ENCODE data around the gene PLEKHM3.

Gene PLEKHM3, protein sequence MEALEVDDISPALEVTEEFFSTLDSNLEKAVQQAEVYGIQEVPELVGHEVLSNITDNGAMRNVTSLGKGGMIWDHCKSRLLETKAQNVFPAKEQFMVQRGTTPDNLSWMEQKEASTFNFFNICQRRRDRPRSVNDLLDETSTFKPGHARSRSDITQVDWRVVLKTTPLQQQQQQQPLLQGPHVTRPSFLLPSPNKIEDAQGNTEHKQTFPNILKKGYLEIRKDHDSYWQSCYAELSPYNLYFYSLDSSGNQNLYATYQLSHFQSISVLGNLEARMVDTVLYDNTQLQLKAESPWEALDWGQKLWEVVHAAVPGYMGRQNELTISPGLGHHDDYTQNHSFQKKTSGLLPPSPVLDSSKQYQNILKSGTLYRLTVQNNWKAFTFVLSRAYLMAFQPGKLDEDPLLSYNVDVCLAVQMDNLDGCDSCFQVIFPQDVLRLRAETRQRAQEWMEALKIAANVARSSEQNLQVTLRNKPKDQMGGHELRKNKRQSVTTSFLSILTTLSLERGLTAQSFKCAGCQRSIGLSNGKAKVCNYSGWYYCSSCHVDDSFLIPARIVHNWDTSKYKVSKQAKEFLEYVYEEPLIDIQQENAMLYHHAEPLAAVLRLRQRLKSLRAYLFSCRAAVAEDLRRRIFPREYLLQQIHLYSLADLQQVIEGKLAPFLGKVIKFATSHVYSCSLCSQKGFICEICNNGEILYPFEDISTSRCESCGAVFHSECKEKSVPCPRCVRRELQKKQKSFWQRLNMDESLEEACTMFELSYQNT

GRCh38 chr2:208025037-208025813 is at the start of gene PLEKHM3:
Gene PLEKHM3 (minus strand): TSS chr2:208025527. CDS start chr2:208001639, 23,888 bp downstream.
- peaks cover 15% of the 10 kb centered on the region for H3K4me1 ChIP-seq (ENCODE audit: control insufficient read depth, insufficient read depth, low read length)
- POLR2A ChIA-PET, result interaction anchor here (0.6 to 1.5 kb wide), 8 partner anchors 11 to 496 kb away, joined by 3 to 5 read pairs (median 3); partner anchors contain the start of genes CCNYL1, CREB1, FZD5 and METTL21A
- no peaks in the 10 kb centered on the region for H3K9me3 ChIP-seq (ENCODE audit: control insufficient read depth, insufficient read depth, low read depth, low read length)
- peak within 1 kb of the TSS; percentile 96 for H3K4me3 ChIP-seq (ENCODE audit: low read depth, low read length)
- CTCF ChIA-PET, result interaction anchor here (0.7 to 1.9 kb wide), 5 partner anchors 9 to 279 kb away, joined by 3 to 10 read pairs (median 5); no protein-coding TSS in a partner anchor
- H3K36me3 ChIP-seq (ENCODE audit: control insufficient read depth in 2 of 2, insufficient read depth in 1 of 2, low read length in 2 of 2), result no peaks in the 10 kb centered on the region
- peak within 1 kb of the TSS; percentile 53 for H3K27ac ChIP-seq (ENCODE audit: extremely low read depth, low read depth, low read length)
- peak; percentile 41; the same call in 1 of the 2 replicates for TF ChIP-seq CTCF (tag by site-specific recombination; IDR thresholded peaks at IDR 0.05)
- peak; percentile 85 for TF ChIP-seq ZEB2 (tag by site-specific recombination; IDR thresholded peaks at IDR 0.05)
- TF ChIP-seq ZNF837 (tag by site-specific recombination; IDR thresholded peaks at IDR 0.05), result no peak
- no peak for TF ChIP-seq ZIC2 (tag by site-specific recombination; IDR thresholded peaks at IDR 0.05)
- TF ChIP-seq ZNF626 (tag by site-specific recombination; IDR thresholded peaks at IDR 0.05), result no peak
- no peak for TF ChIP-seq ZNF114 (tag by site-specific recombination; IDR thresholded peaks at IDR 0.05)
- no peak for TF ChIP-seq ZNF768 (tag by site-specific recombination; IDR thresholded peaks at IDR 0.05)
- TF ChIP-seq SP3 (tag by site-specific recombination; IDR thresholded peaks at IDR 0.05), result peak; percentile 45
- no peak for TF ChIP-seq ZNF133 (tag by site-specific recombination; IDR thresholded peaks at IDR 0.05)
- TF ChIP-seq ZNF660 (tag by site-specific recombination; IDR thresholded peaks at IDR 0.05), result peak; percentile 98
- no peak for TF ChIP-seq MZF1 (tag by site-specific recombination; IDR thresholded peaks at IDR 0.05; ENCODE audit: borderline replicate concordance)
- no peak for TF ChIP-seq ZNF416 (tag by site-specific recombination; IDR thresholded peaks at IDR 0.05)
- TF ChIP-seq ZNF184 (tag by site-specific recombination; IDR thresholded peaks at IDR 0.05), result peak; percentile 73; the same call in 1 of the 2 replicates
- no peak for TF ChIP-seq ZNF707 (tag by site-specific recombination; IDR thresholded peaks at IDR 0.05)
- no peak for TF ChIP-seq ZNF560 (tag by site-specific recombination; IDR thresholded peaks at IDR 0.05; ENCODE audit: borderline replicate concordance)
- no peak for TF ChIP-seq ZNF670 (tag by site-specific recombination; IDR thresholded peaks at IDR 0.05; ENCODE audit: low read depth)
- no peak; the same call in 1 of the 2 replicates for TF ChIP-seq ZSCAN23 (tag by site-specific recombination; IDR thresholded peaks at IDR 0.05)
- TF ChIP-seq ZNF274 (IDR thresholded peaks at IDR 0.05; ENCODE audit: low read length), result no peak
- no peak for TF ChIP-seq ZNF274 (tag by site-specific recombination; IDR thresholded peaks at IDR 0.05; ENCODE audit: borderline replicate concordance)
- TF ChIP-seq, protein P1, sequence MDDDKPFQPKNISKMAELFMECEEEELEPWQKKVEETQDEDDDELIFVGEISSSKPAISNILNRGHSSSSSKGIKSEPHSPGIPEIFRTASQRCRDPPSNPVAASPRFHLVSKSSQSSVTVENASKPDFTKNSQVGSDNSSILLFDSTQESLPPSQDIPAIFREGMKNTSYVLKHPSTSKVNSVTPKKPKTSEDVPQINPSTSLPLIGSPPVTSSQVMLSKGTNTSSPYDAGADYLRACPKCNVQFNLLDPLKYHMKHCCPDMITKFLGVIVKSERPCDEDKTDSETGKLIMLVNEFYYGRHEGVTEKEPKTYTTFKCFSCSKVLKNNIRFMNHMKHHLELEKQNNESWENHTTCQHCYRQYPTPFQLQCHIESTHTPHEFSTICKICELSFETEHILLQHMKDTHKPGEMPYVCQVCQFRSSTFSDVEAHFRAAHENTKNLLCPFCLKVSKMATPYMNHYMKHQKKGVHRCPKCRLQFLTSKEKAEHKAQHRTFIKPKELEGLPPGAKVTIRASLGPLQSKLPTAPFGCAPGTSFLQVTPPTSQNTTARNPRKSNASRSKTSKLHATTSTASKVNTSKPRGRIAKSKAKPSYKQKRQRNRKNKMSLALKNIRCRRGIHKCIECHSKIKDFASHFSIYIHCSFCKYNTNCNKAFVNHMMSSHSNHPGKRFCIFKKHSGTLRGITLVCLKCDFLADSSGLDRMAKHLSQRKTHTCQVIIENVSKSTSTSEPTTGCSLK (tag by site-specific recombination; IDR thresholded peaks at IDR 0.05), result no peak
- TF ChIP-seq YY2 (tag by site-specific recombination; IDR thresholded peaks at IDR 0.05), result 0 out of 2 replicates have a peak, but pooled peaks have one; percentile 57
- no peak for TF ChIP-seq ZNF48 (tag by site-specific recombination; IDR thresholded peaks at IDR 0.05)
- TF ChIP-seq ZNF433 (tag by site-specific recombination; IDR thresholded peaks at IDR 0.05; ENCODE audit: low read depth), result no peak
- TF ChIP-seq ZNF664 (tag by site-specific recombination; IDR thresholded peaks at IDR 0.05), result no peak
- TF ChIP-seq, protein P2, sequence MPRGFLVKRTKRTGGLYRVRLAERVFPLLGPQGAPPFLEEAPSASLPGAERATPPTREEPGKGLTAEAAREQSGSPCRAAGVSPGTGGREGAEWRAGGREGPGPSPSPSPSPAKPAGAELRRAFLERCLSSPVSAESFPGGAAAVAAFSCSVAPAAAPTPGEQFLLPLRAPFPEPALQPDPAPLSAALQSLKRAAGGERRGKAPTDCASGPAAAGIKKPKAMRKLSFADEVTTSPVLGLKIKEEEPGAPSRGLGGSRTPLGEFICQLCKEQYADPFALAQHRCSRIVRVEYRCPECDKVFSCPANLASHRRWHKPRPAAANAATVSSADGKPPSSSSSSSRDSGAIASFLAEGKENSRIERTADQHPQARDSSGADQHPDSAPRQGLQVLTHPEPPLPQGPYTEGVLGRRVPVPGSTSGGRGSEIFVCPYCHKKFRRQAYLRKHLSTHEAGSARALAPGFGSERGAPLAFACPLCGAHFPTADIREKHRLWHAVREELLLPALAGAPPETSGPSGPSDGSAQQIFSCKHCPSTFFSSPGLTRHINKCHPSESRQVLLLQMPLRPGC (tag by site-specific recombination; IDR thresholded peaks at IDR 0.05), result peak; percentile 54; the same call in 1 of the 2 replicates
- peak; percentile 64; the same call in 1 of the 2 replicates for TF ChIP-seq ZNF391 (tag by site-specific recombination; IDR thresholded peaks at IDR 0.05; ENCODE audit: borderline replicate concordance, low read depth)
- TF ChIP-seq ZNF404 (tag by site-specific recombination; IDR thresholded peaks at IDR 0.05), result no peak
- peak; percentile 95 for TF ChIP-seq ZSCAN5A (tag by site-specific recombination; IDR thresholded peaks at IDR 0.05)
- TF ChIP-seq ZBTB48 (tag by site-specific recombination; IDR thresholded peaks at IDR 0.05), result 0 out of 2 replicates have a peak, but pooled peaks have one; percentile 75
